GM19452 (cell line): Measurements from ENCODE around the gene C1QTNF6.

Experiments used
- ATAC-seq: cut with Tn5 transposase; IDR thresholded peaks from one replicate; pipeline ENCODE4 v1.9.1; 2021; ENCODE audit not compliant: unreplicated experiment

Gene C1QTNF6

DNA sequence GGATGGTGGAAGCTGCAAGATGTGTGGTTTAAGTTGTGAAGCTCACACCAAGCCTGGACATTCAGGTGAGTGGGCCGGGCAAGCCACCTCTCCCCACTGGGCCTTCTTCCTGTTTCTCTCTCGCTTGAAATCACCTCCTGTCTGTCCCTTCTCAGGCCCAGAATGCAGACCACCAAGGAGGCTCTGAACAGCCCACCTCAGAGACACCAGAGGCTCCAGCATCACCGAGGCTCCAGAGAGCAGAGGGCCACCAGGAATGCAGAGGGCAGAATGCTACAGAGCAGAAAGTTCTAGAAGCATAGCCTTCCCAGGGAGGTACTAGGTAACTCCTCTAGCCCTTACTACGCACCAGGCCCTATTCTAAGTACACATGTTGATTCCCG is 23.6 kb downstream of the C1QTNF6 start:
- ATAC-seq: no peak

DNA sequence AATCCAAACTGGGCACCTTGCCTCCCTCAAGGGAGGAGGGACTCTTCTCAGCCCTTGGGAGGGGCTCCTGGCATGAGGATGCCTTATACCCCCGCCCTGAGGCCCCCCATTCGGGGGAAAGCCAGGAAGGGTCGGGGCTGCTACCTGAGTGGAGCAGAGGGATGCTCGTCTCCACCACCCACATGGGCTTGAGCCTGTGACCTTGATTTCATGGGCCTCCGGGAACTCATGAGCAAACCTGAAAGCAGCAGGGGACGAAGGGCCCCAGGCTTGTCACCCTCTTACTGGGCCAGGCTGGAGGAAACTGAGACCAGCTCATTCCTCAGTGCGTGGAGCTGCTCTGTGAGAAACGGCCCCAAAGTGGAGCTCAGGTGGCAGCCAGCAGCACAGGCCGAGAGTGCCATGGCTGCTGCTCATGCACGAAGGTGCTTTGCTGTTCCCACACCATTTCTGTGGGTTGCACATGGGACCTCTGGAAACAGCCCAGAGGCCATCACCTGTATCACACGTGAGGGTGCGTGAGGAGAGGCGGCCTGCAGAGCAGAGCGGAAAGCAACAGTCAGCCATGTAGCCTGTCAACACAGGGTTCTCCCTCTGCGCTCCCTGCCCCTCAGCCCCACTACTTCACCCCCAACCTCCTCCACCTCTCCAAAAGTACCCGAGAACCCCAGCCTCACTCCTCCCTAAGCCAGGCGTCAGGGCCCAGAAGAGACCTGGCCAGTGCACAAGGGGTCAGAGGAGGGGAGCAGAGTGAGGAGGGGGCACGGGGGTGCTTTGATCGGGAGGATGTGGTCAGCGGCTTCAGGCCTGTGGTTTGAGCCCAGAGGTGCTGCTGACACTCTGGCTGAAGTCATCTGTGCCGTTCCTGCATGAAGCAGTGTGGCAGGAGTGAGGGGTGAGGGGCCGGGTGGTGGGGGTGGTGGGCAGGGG is 24.2 kb downstream of the C1QTNF6 start:
- peak; percentile 30 for ATAC-seq

DNA sequence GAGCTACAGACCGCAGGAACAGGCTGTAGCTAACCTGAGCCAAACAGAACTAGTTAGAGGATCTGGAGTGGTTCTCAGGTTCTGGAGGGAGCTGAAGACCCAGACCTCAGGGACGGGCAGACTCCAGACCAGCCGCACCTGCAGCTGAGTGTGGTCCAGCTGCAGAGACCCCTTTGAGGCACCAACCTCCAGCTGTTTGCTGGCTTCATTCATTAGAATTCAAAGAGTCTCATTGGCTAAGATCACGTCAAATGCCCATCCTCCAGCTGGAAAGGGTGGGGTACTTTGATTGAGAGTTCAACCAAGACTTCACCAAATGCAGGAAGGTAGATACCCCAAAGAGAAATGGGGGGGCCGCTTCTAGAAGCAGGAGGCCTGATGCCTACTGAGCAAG is 25.0 kb downstream of the C1QTNF6 start:
- no peak for ATAC-seq

DNA sequence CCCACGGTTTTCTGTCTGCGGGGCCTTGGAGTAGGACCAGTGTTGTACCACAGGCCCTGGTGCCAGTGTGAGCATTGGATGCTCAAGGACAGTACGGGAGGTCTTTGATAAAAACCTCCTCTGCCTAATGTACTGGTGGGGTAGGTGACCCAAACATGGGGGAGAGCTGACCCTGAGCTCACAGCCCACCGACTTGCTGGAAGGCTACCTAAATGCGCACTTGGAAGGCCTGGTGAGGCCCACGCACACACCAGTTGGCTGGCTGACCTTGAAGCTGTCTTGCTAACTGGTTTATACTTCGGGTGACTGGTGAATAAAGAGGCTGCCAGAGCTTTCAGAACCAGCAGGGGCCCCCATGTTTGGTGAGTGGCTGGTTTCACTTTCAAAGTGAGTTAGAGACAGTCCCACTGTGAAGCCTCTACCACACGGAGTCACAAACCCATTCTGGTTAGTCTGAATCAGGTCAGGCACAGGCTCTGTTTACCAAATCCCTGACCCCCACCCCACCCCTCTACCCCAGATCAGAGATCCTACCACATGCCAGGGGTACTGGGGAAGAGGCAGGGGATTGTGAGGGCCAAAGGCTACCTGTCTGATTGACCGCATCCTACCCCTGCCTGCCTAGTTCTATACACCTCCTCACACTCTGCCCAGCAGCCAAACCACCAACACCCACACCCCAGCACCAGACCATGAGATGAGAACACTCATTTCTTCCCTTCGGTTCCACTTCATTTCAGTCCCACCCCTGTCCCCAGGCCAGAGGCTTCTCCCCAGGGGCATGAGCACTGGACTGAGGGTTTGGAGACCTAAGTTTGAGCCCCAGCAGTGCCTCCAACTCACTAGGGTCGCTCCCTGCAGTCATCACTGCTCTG is 25.6 kb downstream of the C1QTNF6 start:
- ATAC-seq: peak; percentile 53

DNA sequence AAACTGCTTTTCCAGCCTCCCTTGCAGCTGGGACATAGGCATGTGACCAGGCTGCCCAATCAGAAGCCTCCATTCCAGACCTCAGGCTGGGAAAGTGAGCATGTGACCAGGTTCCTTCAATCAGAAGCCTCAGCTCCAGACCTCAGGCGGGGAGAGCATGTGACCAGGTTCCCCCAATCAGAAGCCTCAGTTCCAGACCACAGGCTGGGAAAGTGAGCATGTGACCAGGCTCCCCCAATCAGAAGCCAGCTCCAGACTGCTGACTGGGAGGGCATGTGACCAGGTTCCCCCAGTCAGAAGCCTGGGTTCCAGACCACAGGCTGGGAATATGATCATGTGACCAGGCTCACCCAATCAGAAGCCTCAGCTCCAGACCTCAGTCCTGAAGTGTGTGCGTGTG is 26.6 kb downstream of the C1QTNF6 start:
- no peak for ATAC-seq

DNA sequence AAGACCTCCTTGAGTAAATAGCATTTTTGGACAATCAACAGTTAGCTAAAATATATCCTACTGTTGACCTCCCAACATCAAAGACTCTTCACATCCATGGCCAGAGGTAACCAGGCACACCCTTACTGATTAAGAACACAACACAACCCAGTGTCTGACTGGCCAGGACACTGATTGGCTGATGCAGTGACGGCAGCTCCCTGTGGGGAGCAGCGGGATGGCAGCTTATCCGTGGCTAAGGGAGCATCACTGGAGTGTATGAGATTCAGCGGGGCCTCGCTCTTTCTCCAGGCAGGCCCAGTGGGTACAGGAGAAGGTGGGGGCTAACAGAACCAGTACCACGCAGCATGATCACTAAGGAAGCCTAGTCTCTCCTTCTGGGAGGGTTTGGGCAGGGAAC is 28.0 kb downstream of the C1QTNF6 start:
- no peak for ATAC-seq

DNA sequence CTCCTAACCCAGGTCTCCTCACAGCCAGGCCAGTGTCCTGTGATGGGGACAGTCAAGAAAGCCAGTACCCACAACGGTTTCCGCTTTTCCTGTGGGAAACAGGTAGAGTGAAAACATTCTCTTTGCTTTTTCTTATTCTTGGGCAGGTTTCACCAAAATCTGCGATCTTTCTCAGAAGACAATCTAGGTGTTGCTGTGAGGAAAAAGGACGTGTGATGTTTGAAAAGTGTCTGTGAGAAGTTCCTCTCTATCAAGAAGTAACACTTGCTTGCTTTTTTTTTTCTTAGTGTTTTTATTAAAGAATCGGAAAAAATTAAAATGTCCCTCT is 29.1 kb downstream of the C1QTNF6 start:
- ATAC-seq: no peak

DNA sequence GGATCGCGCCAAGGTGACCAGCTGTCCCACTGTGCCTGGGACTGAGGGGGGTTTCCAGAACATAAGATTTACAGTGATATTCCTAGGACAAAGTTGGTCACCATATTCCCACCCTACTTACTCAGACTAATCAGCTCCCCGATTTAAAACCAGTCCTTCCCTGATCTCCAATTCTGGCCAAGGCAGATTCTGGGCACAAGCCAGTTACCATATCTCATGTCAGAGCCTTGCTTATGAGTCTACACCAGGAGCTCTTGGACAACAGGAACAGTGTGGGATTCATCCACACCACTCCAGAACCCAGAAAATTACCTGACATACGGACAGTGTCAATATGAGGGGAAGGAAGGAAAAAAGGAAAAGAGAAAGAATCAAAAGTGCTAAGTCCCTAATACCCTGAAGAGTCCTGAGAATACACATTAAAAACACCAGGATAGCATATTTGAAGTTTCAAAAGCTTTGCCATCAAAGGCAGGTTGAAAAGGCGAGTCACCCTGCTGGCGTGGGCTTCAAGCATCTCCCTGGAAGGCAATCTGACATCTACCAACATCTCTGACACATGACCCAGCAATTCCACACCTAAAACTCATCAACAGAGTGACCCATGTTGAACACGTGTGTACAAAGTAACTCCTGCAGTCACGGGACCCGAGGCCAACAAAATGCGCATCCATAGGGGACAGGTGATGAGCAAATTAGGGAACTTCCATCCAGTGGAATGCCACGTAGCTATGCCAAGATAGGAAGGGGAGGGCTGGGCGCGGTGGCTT is 30.3 kb downstream of the C1QTNF6 start:
- ATAC-seq: no peak

DNA sequence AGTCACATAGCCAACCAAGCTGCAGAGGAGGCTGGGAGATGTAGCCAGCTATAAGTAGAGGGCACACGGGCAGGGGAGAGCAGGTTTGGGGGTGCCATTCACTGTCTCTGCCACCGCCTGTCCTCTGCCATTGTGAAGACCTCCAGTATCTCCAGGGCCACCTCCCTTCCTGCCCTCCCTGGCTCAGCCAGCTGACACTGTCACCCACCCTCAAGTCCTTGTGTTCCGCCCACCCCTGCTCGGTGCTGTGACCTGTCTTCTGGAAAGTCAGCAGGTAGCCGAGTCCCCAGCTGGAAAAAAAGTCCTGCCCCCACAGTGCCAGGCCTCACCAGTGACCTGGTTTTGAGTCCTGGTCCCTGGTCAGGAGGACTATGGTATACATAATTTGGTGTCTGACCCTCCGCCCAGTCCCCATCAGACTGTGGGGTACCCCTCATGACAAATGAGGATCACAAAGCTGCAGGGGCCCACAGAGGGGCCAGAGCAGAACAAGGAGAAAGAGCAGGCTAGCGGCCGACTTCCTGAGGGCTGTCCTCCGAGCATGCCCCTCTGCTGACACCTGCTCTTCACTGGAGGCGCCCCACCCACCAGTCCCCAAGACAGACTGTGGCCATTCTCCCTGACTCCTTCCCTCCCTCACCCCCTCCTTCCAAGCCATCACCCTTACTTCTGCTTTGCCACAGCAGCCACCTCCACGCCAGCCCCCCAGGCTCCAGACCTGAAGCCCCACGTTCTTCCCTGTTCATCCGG is 31.2 kb downstream of the C1QTNF6 start:
- no peak for ATAC-seq

DNA sequence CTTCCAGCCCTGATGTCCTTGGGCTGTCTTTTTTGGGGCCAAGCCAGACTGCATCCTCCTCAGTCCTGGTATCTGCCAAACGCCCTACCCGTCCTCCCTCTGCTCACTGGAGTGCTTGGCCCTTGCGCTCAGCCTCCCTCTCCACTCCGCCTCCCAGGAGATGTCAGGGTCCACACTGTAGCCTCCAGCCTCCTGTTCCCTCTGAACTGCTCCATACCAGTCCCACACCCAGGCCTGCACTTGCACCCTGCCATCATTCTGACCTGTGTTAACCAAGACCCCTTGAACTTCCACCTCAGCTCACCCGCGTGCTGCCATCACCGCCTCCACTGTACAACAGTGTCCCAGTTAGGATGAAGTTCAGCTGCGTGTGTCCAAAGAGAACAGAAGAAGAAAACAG is 32.1 kb downstream of the C1QTNF6 start:
- ATAC-seq: no peak

DNA sequence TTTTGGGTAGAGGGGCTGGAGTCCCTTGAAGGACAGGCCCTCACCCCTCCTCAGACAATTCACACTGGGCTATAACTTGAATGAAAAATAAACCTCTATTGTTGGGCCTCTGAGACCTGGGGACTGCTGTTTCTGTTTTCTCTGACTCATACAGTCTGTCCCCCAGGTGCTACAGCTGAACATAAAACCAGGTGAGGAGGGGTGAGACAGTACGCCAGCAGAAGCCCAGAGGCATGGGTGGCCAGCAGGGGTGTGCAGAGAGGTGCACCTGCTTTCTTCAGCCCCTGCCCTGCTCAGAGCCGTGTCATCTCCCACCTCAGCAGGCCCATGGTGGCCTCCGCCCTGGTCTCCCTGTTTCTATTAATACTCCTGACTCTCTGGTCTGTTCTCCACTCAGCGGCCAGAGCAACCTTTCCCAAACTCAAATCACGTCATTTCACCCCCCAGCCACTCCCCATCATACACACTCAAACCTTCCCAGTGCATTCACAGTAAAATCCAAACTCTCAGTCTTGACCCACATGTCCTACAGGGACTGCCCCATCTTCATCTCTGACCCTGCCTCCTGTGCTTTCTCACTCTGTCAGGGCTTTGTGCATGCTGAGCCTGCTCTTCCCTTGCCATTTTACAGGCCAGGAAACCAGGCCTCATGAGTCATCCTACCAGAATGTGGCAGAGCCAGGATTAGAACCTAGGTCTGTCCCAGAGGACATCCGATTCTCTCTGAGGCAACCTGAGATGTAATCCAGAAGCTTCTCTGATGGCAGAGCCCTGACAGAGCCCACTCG is 32.9 kb downstream of the C1QTNF6 start:
- no peak for ATAC-seq

DNA sequence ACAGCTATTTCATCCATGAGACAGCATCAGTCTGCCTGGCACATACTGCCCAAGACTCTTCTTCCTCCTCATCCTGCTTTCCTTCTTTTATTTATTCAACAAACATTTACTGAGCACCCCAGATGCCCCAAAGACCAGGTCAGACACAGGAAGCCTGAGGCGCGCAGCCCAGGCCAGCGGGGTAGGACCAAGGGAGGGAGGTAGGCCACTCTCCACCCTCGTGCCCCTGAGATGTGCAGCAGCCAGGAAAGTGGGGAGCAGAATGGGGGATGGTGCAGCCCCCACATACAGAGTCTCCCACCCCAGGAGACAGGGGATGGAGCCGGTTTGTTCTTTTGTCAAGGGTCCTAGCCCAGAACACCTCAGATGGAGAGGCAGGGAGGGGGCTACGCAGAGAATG is 34.1 kb downstream of the C1QTNF6 start:
- no peak for ATAC-seq

DNA sequence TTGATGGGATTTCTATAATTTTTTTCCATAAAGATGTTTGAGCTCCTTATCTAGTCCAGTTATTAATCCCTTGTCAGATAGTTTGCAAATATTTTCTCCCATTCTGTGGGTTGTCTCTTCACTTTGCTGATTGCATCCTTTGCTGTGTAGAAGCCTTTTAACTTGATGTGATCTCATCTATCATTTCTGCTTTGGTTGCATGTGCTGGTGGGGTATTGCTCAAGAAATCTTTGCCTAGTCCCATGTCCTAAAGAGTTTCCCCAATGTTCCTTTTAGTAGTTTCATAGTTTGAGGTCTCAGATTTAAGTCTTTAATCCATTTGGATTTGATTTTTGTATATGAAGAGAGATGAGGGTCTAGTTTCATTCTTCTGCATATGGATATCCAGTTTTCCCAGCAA is 36.6 kb downstream of the C1QTNF6 start:
- no peak for ATAC-seq

DNA sequence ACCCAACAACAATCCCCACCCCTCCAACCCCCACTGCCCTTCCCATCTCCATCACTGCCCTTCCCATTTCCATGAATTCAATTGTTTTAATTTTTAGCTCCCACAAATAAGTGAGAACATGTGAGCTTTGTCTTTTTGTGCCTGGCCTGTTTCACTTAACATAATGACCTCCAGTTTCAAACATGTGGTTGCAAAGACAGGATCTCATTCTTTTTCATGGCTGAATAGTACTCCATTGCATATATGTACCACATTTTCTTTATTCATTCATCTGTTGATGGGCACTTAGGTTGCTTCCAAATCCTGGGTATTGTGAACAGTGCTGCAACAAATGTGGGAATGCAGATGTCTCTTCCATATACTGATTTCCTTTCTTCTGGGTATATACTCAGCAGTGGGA is 37.3 kb downstream of the C1QTNF6 start:
- ATAC-seq: no peak

DNA sequence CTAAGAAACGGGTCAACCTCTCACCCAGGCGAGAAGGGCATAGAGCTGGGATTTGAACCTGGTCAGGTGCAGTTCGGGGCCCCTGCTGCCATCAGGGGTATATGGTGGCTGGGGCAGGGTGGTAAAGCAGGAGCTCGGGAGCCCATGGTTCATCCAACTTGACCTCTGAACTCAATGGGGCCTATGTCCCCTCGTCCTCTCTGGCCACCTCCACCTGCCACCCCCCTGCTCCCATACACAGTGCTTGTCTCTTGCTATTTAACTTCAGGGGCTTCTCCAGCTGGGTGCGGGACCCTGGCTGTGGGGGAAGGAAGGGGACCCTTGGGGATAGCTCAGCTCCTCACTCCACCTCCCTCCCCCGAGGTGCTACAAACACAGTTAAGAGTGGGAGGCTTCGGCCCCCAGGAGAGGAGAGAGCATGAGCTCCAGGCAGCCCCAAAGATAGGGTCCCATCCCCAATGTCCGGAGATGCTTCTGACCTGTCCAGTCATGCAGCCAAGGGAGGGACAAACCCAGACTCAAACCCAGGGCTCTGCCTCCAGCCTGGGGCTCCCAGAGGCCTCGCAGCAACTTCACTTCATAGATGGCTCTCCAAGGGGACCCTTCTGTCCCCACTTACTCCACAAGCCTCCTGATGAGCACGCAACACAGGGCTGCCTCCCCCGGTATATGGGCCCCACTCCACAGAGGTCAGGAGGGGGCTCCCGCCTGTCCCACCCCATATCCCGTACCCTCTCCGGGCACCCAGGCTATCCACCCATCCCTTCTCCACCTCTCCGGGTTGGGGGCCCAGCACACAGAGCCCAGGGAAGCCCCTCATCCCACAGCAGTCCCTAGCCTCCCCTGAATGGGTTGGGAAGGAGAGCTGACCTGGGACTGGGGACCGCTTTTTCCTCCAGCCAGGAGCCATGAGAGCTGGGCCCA is 39.0 kb downstream of the C1QTNF6 start:
- ATAC-seq: no peak

DNA sequence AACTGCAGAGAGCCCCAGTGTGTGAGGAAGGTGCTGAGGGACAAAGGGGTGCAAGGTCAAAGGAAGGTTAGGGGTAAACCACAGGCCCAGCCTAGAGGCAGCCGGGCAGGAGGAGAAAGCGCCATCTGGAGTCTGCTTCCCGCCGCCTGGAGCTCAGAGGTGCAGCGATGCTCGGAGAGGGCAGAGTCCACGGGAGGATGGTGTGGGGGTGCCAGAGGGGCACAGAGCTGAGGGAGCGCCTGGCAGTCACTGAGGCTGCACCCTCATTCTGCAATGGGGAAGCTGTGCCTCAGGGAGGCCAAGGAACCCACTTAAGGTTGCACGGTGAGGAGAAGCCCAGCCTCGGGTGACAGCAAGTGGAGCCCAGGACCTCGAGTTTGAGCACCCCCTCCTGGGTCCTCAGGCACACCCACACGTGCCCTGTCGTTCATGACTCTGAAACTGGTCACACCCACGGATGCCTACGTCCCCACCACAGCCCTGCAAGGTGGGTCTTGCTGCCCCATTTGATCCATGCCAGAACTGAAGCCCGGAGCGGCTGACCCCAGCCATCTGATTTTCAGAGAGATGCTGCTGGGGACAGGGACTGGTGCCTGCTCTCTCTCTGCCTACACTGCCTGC is 39.9 kb downstream of the C1QTNF6 start:
- ATAC-seq: no peak

DNA sequence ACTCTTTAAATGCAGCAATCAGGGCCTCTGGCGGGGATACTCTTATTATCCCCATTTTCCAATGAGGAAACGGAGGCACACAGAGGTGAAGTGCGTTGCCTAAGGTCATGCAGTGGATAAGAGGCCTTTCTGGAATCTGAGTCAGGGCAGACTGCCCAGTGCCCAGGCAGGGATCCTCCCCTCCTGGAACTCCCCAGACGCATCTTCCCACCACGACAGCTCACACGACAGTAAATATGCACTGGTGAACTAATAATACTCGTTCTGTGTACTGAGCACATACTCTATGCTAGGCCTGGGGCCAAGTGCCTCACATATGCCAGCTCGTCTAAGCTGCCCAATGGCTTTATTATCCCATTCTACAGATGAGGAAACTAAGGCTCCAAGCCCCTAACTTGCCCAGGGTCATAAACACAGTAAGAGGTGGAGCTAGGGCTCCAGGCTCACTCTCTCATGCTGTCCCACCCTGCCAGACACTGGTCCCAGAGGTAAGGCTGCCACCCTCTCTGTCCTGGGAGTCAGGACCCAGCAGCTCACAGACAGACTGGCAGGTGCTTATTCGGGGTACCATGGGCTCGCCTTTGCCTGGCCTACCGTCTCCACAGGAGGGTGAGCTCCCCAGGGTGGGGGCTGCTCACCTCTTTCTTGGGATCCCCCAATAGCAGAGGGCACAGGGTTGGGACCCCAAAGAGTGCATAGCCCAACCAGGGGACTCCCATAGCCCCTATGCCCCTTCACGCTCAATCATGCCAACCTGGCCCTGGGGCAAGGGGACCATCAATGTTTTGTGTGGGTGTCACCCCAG is 40.7 kb downstream of the C1QTNF6 start:
- ATAC-seq: no peak
